ENCODE data around the gene CARF.

CARF gene

GRCh38 chr2:203014456-203015199, 102.6 kb downstream of the CARF start, which contains the start of gene NBEAL1:
Gene NBEAL1 (plus strand): TSS chr2:203014875. CDS start chr2:203016385, 1,510 bp downstream.
- H3K27ac ChIP-seq: peak within 1 kb of the TSS; percentile 89
- TF ChIP-seq ZFX (IDR thresholded peaks at IDR 0.05): no peak
- no peak for TF ChIP-seq CTCF (conservative IDR thresholded peaks at IDR 0.05)

- no peak overlapping the region for H3K27ac ChIP-seq
- TF ChIP-seq CTCF (conservative IDR thresholded peaks at IDR 0.05) (no peak), ZFX (IDR thresholded peaks at IDR 0.05) (no peak)
These were observed 104.6 kb downstream of the CARF start for GRCh38 chr2:203016716-203017115.

- TF ChIP-seq ZFX (IDR thresholded peaks at IDR 0.05) (no peak), CTCF (conservative IDR thresholded peaks at IDR 0.05) (no peak)
- H3K27ac ChIP-seq: no peak overlapping the region
These were observed 106.1 kb downstream of the CARF start for GRCh38 chr2:203018181-203018580.

GRCh38 chr2:203019142-203019541, 107.1 kb downstream of the CARF start:
- no peak overlapping the region for H3K27ac ChIP-seq

GRCh38 chr2:203021991-203022390, 109.9 kb downstream of the CARF start:
- TF ChIP-seq CTCF (conservative IDR thresholded peaks at IDR 0.05) (no peak), ZFX (IDR thresholded peaks at IDR 0.05) (no peak)
- H3K27ac ChIP-seq: no peak overlapping the region

More at GRCh38 chr2:203019142-203019541, 107.1 kb downstream of the CARF start:
- TF ChIP-seq CTCF (conservative IDR thresholded peaks at IDR 0.05): no peak
- TF ChIP-seq ZFX (IDR thresholded peaks at IDR 0.05): no peak

- no peak overlapping the region for H3K27ac ChIP-seq
- TF ChIP-seq ZFX (IDR thresholded peaks at IDR 0.05): no peak
These were observed 110.7 kb downstream of the CARF start for GRCh38 chr2:203022751-203023150.

- no peak overlapping the region for H3K27ac ChIP-seq
- TF ChIP-seq ZFX (IDR thresholded peaks at IDR 0.05) (no peak), CTCF (conservative IDR thresholded peaks at IDR 0.05) (no peak)
These were observed 113.5 kb downstream of the CARF start for GRCh38 chr2:203025592-203025991.

- TF ChIP-seq CTCF (conservative IDR thresholded peaks at IDR 0.05) (no peak), ZFX (IDR thresholded peaks at IDR 0.05) (no peak)
These were observed 118.5 kb downstream of the CARF start for GRCh38 chr2:203030545-203030944.

More at GRCh38 chr2:203030545-203030944, 118.5 kb downstream of the CARF start:
- H3K27ac ChIP-seq: no peak overlapping the region

Measured in C4-2B (cell line).